ENCODE measurements around the gene ZDHHC24. TPM values are rescaled to one million over a fixed set of nuclear protein-coding genes. Genes with fewer than 3 reads are reported as not detected.
A peak's percentile ranks its signal among the peaks of the same experiment; 100 is the strongest.

Gene ZDHHC24
- total RNA-seq, 1 donor from 2014 or later = 18.0 TPM

DNA sequence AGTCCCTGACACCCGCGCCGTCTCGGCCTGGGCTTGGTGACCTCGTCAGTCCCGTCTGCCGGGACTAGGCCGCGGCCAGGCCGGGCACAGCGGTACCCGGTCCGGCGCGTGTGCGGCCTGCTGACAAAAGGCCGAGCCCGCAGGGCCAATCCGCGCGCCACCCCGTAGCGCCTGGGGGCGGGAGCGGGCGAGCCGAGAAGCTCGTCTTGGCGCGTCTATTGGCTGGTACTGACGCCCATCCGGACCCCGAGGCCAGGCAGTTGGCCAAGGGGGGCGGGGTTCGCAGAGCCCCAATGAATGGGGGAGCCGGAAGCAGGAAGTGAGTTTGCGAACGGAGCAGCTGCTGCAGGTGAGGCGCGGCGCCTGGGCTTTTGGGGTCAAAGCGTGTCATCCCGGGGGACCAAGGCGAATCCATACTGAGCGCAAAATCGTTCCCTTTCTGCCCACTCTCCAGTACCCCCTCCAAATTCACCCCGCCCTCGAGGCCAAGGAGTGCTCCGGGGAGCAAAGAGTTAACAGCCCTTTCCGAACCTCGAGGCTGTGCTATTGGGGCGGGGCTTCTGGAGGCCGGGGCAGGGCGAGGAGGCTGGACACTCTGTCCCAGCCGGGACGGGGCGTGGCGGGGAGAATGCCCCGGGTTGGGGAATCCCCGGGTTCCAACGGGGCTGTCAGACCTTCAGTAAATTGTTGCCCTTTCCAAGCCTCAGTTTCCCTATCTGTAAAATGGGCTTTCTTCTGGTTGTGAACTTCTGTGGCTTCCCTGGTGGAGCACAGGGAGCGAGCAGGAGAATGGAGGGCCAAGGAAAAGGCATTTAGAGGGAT is 65.5 kb downstream of the ZDHHC24 start, which contains the start of gene DPP3:
Gene DPP3, plus strand, starts transcription at position 318 of the 822 bp plus-strand sequence. CDS start 1,767 bp downstream, outside the sequence.
- Histone ChIP-seq H3K4me1 (peaks cover 0 to 13% of the 10 kb centered on the region in 2 donors), H3K36me3 (peaks cover 6 to 11% of the 10 kb centered on the region in 2 donors), H3K27me3 (no peaks in the 10 kb centered on the region), H3K27ac (peak within 1 kb of the TSS; percentile 84 to 92), H3K4me3 (peak within 1 kb of the TSS; percentile 67 to 75), H3K9me3 (no peaks in the 10 kb centered on the region)
- DNase-seq (ENCODE audit: low spot score in 2 of 2) = peak; percentile 88 to 98
- TF ChIP-seq, protein P1, sequence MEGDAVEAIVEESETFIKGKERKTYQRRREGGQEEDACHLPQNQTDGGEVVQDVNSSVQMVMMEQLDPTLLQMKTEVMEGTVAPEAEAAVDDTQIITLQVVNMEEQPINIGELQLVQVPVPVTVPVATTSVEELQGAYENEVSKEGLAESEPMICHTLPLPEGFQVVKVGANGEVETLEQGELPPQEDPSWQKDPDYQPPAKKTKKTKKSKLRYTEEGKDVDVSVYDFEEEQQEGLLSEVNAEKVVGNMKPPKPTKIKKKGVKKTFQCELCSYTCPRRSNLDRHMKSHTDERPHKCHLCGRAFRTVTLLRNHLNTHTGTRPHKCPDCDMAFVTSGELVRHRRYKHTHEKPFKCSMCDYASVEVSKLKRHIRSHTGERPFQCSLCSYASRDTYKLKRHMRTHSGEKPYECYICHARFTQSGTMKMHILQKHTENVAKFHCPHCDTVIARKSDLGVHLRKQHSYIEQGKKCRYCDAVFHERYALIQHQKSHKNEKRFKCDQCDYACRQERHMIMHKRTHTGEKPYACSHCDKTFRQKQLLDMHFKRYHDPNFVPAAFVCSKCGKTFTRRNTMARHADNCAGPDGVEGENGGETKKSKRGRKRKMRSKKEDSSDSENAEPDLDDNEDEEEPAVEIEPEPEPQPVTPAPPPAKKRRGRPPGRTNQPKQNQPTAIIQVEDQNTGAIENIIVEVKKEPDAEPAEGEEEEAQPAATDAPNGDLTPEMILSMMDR (IDR thresholded peaks at IDR 0.05) = no peak
- intact Hi-C loops (cut with DNase I) = loop anchor here (1.0 kb wide), 3 partner anchors 14 to 66 kb away; partner anchors contain the start of genes ACTN3, BBS1, PELI3 and ZDHHC24

- peak in 1 of 2 donors; percentile 78 for DNase-seq (ENCODE audit: low spot score in 2 of 2)
- intact Hi-C loops (cut with DNase I) = loop anchor here (1.0 kb wide), 3 partner anchors 13 to 67 kb away; partner anchors contain the start of genes ACTN3, BBS1, PELI3 and ZDHHC24
- peak overlapping the region; percentile 84 to 92 for H3K27ac ChIP-seq
Measured at GRCh38 chr11:66479394-66480116, 66.3 kb downstream of the ZDHHC24 start.

GRCh38 chr11:66478729-66479393 is 67.0 kb downstream of the ZDHHC24 start:
- Histone ChIP-seq H3K27ac (peak overlapping the region; percentile 84 to 92), H3K9me3 (no peaks in the 10 kb centered on the region), H3K4me1 (peaks cover 0 to 13% of the 10 kb centered on the region in 2 donors), H3K4me3 (peak overlapping the region; percentile 67 to 75), H3K27me3 (no peaks in the 10 kb centered on the region), H3K36me3 (peaks cover 10 to 23% of the 10 kb centered on the region in 2 donors)
- no peak for DNase-seq (ENCODE audit: low spot score in 2 of 2)
- TF ChIP-seq, protein P1 (IDR thresholded peaks at IDR 0.05) = peak; percentile 44 to 64 (median 50)
- intact Hi-C loops (cut with DNase I) = no loop called here

More at GRCh38 chr11:66479394-66480116, 66.3 kb downstream of the ZDHHC24 start:
- Histone ChIP-seq H3K36me3 (peaks cover 10 to 16% of the 10 kb centered on the region in 2 donors), H3K27me3 (no peaks in the 10 kb centered on the region), H3K4me1 (peaks cover 0 to 13% of the 10 kb centered on the region in 2 donors), H3K4me3 (peak overlapping the region; percentile 67 to 75), H3K9me3 (no peaks in the 10 kb centered on the region)
- TF ChIP-seq, protein P1 (IDR thresholded peaks at IDR 0.05) = peak in 1 of 3 experiments; percentile 2

GRCh38 chr11:66477263-66478201 is 68.3 kb downstream of the ZDHHC24 start:
- no peak overlapping the region for H3K27ac ChIP-seq
- no peak for DNase-seq (ENCODE audit: low spot score in 2 of 2)

More at GRCh38 chr11:66477263-66478201, 68.3 kb downstream of the ZDHHC24 start:
- H3K4me1 ChIP-seq = peaks cover 0 to 13% of the 10 kb centered on the region in 2 donors
- no peaks in the 10 kb centered on the region for H3K9me3 ChIP-seq
- H3K27me3 ChIP-seq = no peaks in the 10 kb centered on the region
- intact Hi-C loops (cut with DNase I) = no loop called here
- TF ChIP-seq, protein P1 (IDR thresholded peaks at IDR 0.05) = no peak
- no peak overlapping the region for H3K4me3 ChIP-seq
- peaks cover 22 to 37% of the 10 kb centered on the region in 2 donors for H3K36me3 ChIP-seq

All from ascending aorta (tissue), 2 donors.